HG02588 (cell line): ENCODE results near the gene ST3GAL3.
"Not testable (repeated sequence)": the region's sequence is repeated elsewhere in the genome, so short reads cannot be mapped to it uniquely, and the experiment has no call there.

Experiments
- ATAC-seq: cut with Tn5 transposase; IDR thresholded peaks from one replicate; pipeline ENCODE4 v1.9.1; 2021; ENCODE audit warnings: mild to moderate bottlenecking, moderate library complexity; ENCODE audit not compliant: unreplicated experiment

Gene ST3GAL3

GRCh38 chr1:43817304-43817939 is 110.1 kb downstream of the ST3GAL3 start:
- no peak for ATAC-seq

DNA sequence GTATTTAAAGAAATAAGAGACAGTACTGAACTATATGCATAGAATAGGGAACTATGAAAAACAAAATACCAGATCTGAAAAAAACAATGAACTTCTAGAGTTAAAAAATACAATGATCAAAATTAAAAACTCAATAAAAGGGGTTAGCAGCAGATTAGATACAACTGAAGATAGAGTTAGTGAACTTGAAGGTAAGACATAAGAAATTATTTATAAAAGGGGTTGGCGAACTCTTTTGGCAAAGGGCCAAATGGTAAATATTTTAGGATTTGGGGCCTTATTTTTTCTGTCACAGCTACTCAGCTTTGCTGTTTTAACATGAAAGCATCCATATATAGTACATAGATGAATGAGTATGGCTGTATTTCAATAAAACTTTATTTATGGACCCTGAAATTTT is 111.4 kb downstream of the ST3GAL3 start:
- no peak for ATAC-seq

- ATAC-seq = no peak
These were observed 112.0 kb downstream of the ST3GAL3 start for GRCh38 chr1:43819357-43819756.

GRCh38 chr1:43821471-43821870 is 114.1 kb downstream of the ST3GAL3 start:
- no peak for ATAC-seq

DNA sequence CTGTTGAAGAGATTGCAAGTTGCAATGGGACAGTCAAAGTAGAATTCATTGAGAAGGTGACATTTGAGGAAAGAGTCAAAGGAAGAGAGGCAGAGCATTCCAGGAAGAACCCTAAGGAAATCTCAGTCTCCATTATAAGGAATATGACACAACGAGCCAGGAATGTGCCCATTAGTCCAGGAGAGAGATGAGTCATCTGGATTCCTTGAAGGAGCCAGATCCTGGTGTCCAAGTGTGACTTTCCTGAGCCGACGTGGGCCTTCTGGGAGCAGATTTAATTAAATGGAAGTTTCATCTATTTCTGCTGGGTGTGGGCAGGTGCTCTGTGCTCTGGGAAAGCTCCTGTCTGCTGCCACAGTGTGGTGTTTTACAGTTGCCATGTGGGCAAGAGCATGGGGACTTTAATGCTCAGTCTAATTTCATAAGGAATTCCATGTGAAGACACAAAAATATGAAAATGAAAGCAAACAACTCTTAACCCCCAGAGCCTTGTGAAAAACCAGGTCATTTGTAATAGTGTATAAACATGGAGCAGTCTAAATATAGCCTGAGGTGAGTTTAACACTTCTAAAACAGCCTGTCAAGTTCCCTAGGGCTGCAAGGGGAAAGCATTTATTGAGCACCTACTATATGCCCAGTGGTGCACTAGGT is 114.8 kb downstream of the ST3GAL3 start:
- ATAC-seq = no peak

DNA sequence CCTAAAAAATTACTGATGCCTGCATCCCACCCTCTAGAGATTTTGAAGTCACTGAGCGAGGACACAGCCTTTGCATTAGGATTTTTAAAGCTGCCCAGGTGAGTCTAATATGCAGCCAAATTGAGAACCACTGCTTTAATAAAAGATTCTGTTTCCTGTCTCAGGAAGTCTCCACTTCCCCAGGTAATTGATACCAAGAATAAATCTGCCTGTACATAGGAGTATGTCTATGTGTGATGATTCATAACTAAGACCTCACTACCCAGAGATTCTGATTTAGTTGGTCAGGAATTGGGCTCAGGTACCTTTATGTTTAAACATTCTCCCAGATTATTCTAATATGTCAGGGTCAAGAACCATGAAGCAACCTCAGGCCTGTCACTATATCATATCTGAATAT is 117.5 kb downstream of the ST3GAL3 start:
- ATAC-seq = no peak

GRCh38 chr1:43828574-43828973 is 121.2 kb downstream of the ST3GAL3 start:
- no peak for ATAC-seq

GRCh38 chr1:43830802-43831201 is 123.5 kb downstream of the ST3GAL3 start:
- no peak for ATAC-seq

DNA sequence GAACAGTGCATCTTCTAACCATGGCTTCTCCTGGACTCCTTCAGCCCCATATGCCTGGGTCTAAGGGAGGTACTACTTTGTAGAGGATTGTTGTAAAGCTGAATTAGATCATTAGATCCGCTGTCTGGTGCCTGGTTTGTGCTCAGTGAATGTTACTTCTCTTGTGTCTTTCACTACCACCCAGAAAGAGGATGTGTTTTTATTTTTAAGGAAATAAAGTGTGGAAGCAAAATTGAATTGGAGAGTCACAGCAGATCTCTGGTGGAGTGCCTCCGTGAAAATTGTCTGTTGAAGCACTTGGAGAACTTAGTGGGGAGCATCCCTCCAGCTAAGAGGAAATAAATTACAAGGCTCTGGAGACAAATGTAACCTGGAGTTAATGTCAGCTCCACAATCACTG is 124.5 kb downstream of the ST3GAL3 start:
- ATAC-seq = no peak

- no peak for ATAC-seq
These were observed 124.9 kb downstream of the ST3GAL3 start for GRCh38 chr1:43832255-43832654.

- ATAC-seq = no peak
These were observed 125.7 kb downstream of the ST3GAL3 start for GRCh38 chr1:43832998-43833397.

DNA sequence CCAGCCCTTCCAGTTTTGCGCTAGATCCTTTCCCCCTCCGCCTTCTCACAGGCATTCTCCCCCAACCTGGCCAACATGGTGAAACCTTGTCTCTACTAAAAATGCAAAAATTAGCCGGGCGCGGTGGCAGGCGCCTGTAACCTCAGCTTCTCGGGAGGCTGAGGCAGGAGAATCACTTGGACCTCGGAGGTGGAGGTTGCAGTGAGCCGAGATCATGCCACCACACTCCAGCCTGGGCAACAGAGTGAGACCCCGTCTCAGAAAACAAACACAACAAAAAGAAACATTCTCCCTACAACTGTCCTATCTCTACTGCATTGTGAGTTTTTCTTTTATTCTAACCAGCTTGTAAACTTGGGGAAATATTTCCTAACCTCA is 126.6 kb downstream of the ST3GAL3 start:
- ATAC-seq = not testable (repeated sequence)

GRCh38 chr1:43834280-43835081 is 127.1 kb downstream of the ST3GAL3 start:
- no peak for ATAC-seq

DNA sequence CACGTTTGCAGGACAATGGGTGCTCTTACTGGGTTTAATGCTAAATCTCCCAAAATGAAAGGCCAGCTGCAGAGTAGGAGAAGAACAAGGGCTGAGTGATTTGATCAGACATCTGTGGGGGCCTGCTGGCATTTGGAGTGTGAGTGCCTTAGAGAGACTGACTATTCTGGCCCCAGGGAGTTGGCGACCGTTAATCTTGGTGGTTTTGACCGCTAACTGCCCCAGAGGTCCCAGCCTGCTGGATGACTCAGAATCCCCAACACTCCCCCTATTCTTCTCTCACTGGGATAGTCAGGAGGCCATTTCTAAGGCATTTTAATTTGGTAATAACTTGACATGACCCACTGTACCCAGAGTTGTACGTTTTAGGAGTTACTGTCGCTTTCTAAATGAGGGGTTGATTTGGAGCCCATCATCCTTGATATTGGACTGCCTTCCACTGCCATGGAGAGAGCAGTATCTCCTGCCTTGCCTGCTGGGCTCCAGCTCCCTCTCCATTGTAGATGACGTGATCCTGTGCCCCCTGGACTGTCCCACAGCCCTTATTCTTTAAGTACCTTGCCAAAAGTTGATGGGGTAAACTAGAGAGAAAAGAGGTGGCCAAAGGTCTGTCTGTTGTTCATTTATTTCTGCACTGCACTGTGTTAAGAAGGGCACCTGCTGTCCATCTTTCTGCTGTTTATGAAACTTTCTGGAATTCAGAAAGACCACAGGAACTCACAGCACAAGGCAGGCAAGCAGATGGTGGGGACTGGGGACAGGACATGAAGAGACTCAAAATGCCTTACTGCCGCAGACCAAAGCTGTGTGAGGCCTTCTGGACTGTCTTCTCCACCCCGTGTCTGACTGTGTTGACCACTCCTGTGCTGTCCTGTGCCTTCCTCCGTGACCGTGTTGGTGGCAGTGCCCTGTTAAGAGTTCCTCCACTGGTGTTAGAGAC is 128.0 kb downstream of the ST3GAL3 start:
- ATAC-seq = no peak

DNA sequence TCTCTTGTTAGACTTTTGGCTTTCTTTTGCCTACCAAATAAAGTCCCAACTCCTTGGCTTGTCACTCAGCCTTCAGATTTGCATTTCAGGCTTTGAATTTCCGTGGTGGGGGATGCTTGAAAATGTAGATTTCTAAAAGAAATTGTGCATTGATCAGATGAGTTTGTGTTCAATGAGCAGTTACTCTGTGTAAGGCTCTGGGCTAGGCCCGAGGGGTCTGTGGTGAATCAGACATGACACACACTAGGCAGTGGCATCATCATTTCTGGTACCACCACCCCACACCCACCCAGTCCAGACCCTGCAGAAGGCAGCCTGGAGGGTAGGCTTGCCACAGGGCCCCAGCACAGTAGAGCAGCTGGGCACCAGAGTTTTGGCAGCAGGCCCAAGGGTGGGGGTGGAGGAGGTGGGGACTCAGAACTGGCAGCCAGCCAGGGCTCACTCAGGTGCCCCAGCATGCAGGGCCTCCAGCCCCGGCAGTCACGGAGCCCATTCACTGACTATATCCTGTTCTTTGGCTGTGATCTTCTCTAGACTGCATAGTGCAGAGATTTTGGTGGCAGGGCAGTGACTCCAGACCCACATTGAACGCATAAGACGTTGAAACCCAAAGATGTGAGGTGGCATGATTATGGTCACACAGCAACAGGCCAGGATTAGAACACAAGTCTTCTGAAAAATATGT is 129.1 kb downstream of the ST3GAL3 start:
- no peak for ATAC-seq

DNA sequence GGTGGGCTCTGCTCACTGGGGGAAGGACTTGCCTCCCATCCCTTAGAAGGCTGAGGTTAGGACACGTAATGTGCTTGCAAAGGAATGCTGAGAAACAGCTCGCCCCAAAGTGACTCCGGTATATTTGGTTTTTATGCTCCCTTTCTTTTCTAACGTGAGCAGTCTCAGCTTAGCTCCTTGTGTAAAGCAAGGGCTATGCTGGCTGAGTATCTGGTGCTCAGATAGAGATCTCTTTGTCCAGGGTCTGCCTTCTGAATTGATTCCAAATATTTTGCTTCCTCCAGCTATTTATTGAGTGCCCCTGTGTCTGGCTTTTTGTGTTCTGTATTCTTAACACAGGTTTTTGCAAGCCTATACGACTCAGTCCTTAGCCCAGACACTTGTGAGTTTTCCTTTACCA is 131.7 kb downstream of the ST3GAL3 start:
- no peak for ATAC-seq

- ATAC-seq = no peak
These were observed 134.2 kb downstream of the ST3GAL3 start for GRCh38 chr1:43841321-43842174.

DNA sequence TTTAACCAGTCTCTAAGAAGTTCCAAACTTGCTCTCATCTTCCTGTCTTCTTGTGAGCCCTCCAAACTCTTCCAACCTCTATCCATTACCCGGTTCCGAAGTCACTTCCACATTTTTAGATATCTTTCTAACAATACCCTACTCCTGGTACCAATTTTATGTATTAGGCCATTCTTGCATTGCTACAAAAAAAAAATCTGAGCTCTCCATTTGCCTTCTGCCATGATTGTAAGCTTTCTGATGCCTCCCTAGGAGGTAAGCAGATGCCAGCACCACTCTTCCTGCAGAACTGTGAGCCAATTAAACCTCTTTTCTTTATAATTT is 134.8 kb downstream of the ST3GAL3 start:
- no peak for ATAC-seq

- ATAC-seq = no peak
These were observed 136.3 kb downstream of the ST3GAL3 start for GRCh38 chr1:43843684-43844083.

- no peak for ATAC-seq
These were observed 136.8 kb downstream of the ST3GAL3 start for GRCh38 chr1:43844114-43844513.
